GM13976 (cell line): ENCODE data around the gene NEFH.

Source experiments
- DNase-seq: peaks from one replicate; pipeline ENCODE4 v3.0.0; 2012; ENCODE audit warnings: low spot score
- CTCF ChIP-seq: IDR thresholded peaks from 2 replicates; pipeline ENCODE4 v1.5.1; 2012; ENCODE audit warnings: borderline replicate concordance, mild to moderate bottlenecking; ENCODE audit not compliant: insufficient read depth; ENCODE audit errors: extremely low read depth, missing control alignments, control extremely low read depth
- in situ Hi-C: fragments of 300-500 bp; cut with MboI; formaldehyde crosslinking; loops from one replicate; pipeline ENCODE4 v1.12.0; 2022; ENCODE audit warnings: low sequenced_read_pairs, mixed read lengths, inconsistent platforms; ENCODE audit not compliant: unreplicated experiment

Gene NEFH

GRCh38 chr22:29476116-29476515 is 3.9 kb upstream of the NEFH start:
- TF ChIP-seq CTCF = no peak
- no peak for DNase-seq
- in situ Hi-C loops = loop anchor here (10.0 kb wide), 1 partner anchor 81 kb away; no protein-coding TSS in a partner anchor

GRCh38 chr22:29477723-29478318 is 2.2 kb upstream of the NEFH start:
- in situ Hi-C loops = loop anchor here (10.0 kb wide), 1 partner anchor 83 kb away; no protein-coding TSS in a partner anchor
- DNase-seq = no peak

GRCh38 chr22:29478326-29479276 is 1.4 kb upstream of the NEFH start:
- TF ChIP-seq CTCF = no peak
- no peak for DNase-seq
- in situ Hi-C loops = loop anchor here (10.0 kb wide), 1 partner anchor 84 kb away; no protein-coding TSS in a partner anchor

More at GRCh38 chr22:29477723-29478318, 2.2 kb upstream of the NEFH start:
- TF ChIP-seq CTCF = no peak

GRCh38 chr22:29480262-29480511 is 169 bp downstream of the NEFH start:
- in situ Hi-C loops = no loop called here
- no peak for DNase-seq
- TF ChIP-seq CTCF = no peak

- TF ChIP-seq CTCF = no peak
- DNase-seq = no peak
- in situ Hi-C loops = no loop called here
These were observed 670 bp downstream of the NEFH start for GRCh38 chr22:29480512-29481264.

- no peak for TF ChIP-seq CTCF
- DNase-seq = no peak
- in situ Hi-C loops = no loop called here
These were observed 1.4 kb downstream of the NEFH start for GRCh38 chr22:29481265-29482000.
